IMR-90 (cell line): ENCODE results near the gene TIPARP. TPM values are rescaled to one million over a fixed set of nuclear protein-coding genes. Genes with fewer than 3 reads are reported as not detected.

Source experiments
- ATAC-seq: fragments of 200-7000 bp; cut with Tn5 transposase; 2 replicates; pipeline ENCODE4 v1.9.1; 2020; ENCODE audit warnings: low read depth, mild to moderate bottlenecking, moderate library complexity
- BruUV-seq: library from RNA; stranded (reverse); fragments of 400-500 nt; replicated peaks from 2 replicates; lab custom pipeline; 2021; lab: Mats Ljungman, UMichigan
- CTCF ChIA-PET: fragments of 300-600 bp; formaldehyde crosslinking; extraction: SDS; loops from one replicate; lab custom pipeline; 2021; ENCODE audit warnings: antibody characterized with exemption; lab: Yijun Ruan, JAX
- POLR2A ChIA-PET: fragments of 300-600 bp; sonication (Branson Sonifier 250); formaldehyde crosslinking; loops from one replicate; lab custom pipeline; 2022; ENCODE audit warnings: antibody characterized with exemption; ENCODE audit not compliant: unreplicated experiment; lab: Charles Lee
- DNase-seq: peaks from one replicate; pipeline ENCODE4 v3.0.0; 2013
- H2AFZ ChIP-seq: replicated peaks from 2 replicates; pipeline ENCODE3; 2013; ENCODE audit warnings: low read length, mild to moderate bottlenecking; ENCODE audit not compliant: poor library complexity
- H2AK5ac ChIP-seq: 2 replicates; pipeline ENCODE4 v1.6.1; 2013; ENCODE audit warnings: low read depth, low read length, inconsistent platforms
- H2AK9ac ChIP-seq: replicated peaks from 2 replicates; pipeline ENCODE3; 2013; ENCODE audit warnings: mild to moderate bottlenecking, low read depth, low read length, moderate library complexity; ENCODE audit not compliant: poor library complexity
- H2BK120ac ChIP-seq: 2 replicates; pipeline ENCODE4 v1.6.1; 2013; ENCODE audit warnings: low read depth, low read length, inconsistent platforms
- H2BK15ac ChIP-seq: 3 replicates; pipeline ENCODE4 v1.6.1; 2013; ENCODE audit warnings: low read depth, low read length, inconsistent platforms
- H2BK20ac ChIP-seq: 2 replicates; pipeline ENCODE4 v1.6.1; 2013; ENCODE audit warnings: low read depth, mild to moderate bottlenecking, inconsistent platforms, low read length, moderate library complexity
- H2BK5ac ChIP-seq: 2 replicates; pipeline ENCODE4 v1.6.1; 2013; ENCODE audit warnings: mild to moderate bottlenecking, low read depth, low read length, inconsistent platforms; ENCODE audit not compliant: poor library complexity, severe bottlenecking
- H3K14ac ChIP-seq: replicated peaks from 2 replicates; pipeline ENCODE4 v1.6.1; 2013; ENCODE audit warnings: low read depth, low read length, inconsistent platforms
- H3K18ac ChIP-seq: 2 replicates; pipeline ENCODE4 v1.6.1; 2013; ENCODE audit warnings: low read depth, low read length, control low read depth
- H3K23ac ChIP-seq: 2 replicates; pipeline ENCODE4 v1.6.1; 2013; ENCODE audit warnings: low read depth, low read length, inconsistent platforms
- H3K27ac ChIP-seq: 2 replicates; pipeline ENCODE4 v1.5.1; 2013; ENCODE audit warnings: mild to moderate bottlenecking, control low read depth, low read length; ENCODE audit not compliant: insufficient read depth
- H3K27me3 ChIP-seq: 2 replicates; pipeline ENCODE4 v1.6.1; 2013; ENCODE audit warnings: low read length; ENCODE audit not compliant: control insufficient read depth, insufficient read depth
- H3K36me3 ChIP-seq: 2 replicates; pipeline ENCODE4 v1.6.1; 2013; ENCODE audit warnings: low read length, mixed read lengths; ENCODE audit not compliant: control insufficient read depth, insufficient read depth
- H3K4ac ChIP-seq: 2 replicates; pipeline ENCODE4 v1.6.1; 2013; ENCODE audit warnings: low read depth, low read length, inconsistent platforms
- H3K4me1 ChIP-seq: 2 replicates; pipeline ENCODE4 v1.6.1; 2013; ENCODE audit warnings: low read length, mixed read lengths; ENCODE audit not compliant: control insufficient read depth, insufficient read depth
- H3K4me2 ChIP-seq: 2 replicates; pipeline ENCODE4 v1.6.1; 2013; ENCODE audit warnings: low read depth, mild to moderate bottlenecking, control low read depth, low read length, moderate library complexity
- H3K4me3 ChIP-seq: 2 replicates; pipeline ENCODE4 v1.5.1; 2013; ENCODE audit warnings: low read depth, mild to moderate bottlenecking, control low read depth, low read length, moderate library complexity; ENCODE audit not compliant: insufficient read depth
- H3K56ac ChIP-seq: 2 replicates; pipeline ENCODE4 v1.6.1; 2013; ENCODE audit warnings: low read length, inconsistent platforms; ENCODE audit not compliant: insufficient read depth; ENCODE audit errors: extremely low read depth
- H3K79me1 ChIP-seq, 2 experiments: 2 replicates each; pipeline ENCODE4 v1.6.1; 2013; ENCODE audit warnings: low read length in 2 of 2, inconsistent platforms in 1 of 2, low read depth in 1 of 2
- H3K9ac ChIP-seq: 2 replicates; pipeline ENCODE4 v1.6.1; 2013; ENCODE audit warnings: low read depth, low read length, control low read depth
- H3K9me1 ChIP-seq: 2 replicates; pipeline ENCODE4 v1.6.1; 2013; ENCODE audit warnings: low read length, inconsistent platforms; ENCODE audit not compliant: insufficient read depth
- H3K9me3 ChIP-seq: 2 replicates; pipeline ENCODE4 v1.6.1; 2013; ENCODE audit warnings: low read length; ENCODE audit not compliant: control insufficient read depth, insufficient read depth
- H4K20me1 ChIP-seq: 2 replicates; pipeline ENCODE4 v1.6.1; 2013; ENCODE audit warnings: low read length, inconsistent platforms; ENCODE audit not compliant: insufficient read depth
- H4K5ac ChIP-seq: 2 replicates; pipeline ENCODE4 v1.6.1; 2013; ENCODE audit warnings: mild to moderate bottlenecking, low read depth, low read length, control low read depth
- H4K8ac ChIP-seq, 2 experiments: 2 replicates each; pipeline ENCODE4 v1.6.1; 2013; ENCODE audit warnings: low read depth in 2 of 2, low read length in 2 of 2, control low read depth in 1 of 2, inconsistent platforms in 1 of 2
- H4K91ac ChIP-seq: 2 replicates; pipeline ENCODE4 v1.6.1; 2013; ENCODE audit warnings: low read depth, low read length, inconsistent platforms; ENCODE audit not compliant: insufficient read depth
- CHD1 ChIP-seq: IDR thresholded peaks from 2 replicates; pipeline ENCODE4 v1.6.1; 2012; ENCODE audit warnings: low read depth, low read length, improper control_type of control experiment
- WGBS, 2 experiments: methylation state at CpG; one replicate each; pipeline versions ENCODE4 v1.1.5 to v1.1.7; 2013; ENCODE audit warnings: missing lambda C conversion rate in 2 of 2; ENCODE audit not compliant: insufficient read length in 1 of 2; ENCODE audit errors: extremely low coverage in 2 of 2; 5-methylcytosine and 5-hydroxymethylcytosine counted together
- dilution Hi-C: fragments of 300-500 bp; cut with HindIII; formaldehyde crosslinking; loops from one replicate; pipeline ENCODE4 v1.14.3; 2018; ENCODE audit warnings: low sequenced_read_pairs; ENCODE audit not compliant: unreplicated experiment
- in situ Hi-C: fragments of 300-500 bp; cut with MboI; formaldehyde crosslinking; loops from 3 replicates; pipeline ENCODE4 v1.14.3; 2019; ENCODE audit warnings: low sequenced_read_pairs, inconsistent platforms, mixed read lengths
- intact Hi-C: fragments of 100-400 bp; cut with micrococcal nuclease; formaldehyde crosslinking; loops from 2 replicates; pipeline ENCODE4 v1.10.0; 2022
- polyA plus RNA-seq, 3 experiments: library from polyadenylated mRNA; depleted of rRNA; stranded (reverse); fragments of >200 nt; gene quantifications; 2 replicates each; pipeline ENCODE4 v1.2.3, GENCODE V29; 2012; ENCODE audit warnings: low replicate concordance in 1 of 3
- total RNA-seq: library from RNA; depleted of rRNA; stranded (reverse); fragments of >200 nt; gene quantifications from 2 replicates; pipeline ENCODE4 v1.2.3, GENCODE V29; 2012
- TF ChIP-seq, protein P1 (sequence below): fragments of 150-350 bp; IDR thresholded peaks from 2 replicates; pipeline ENCODE4 v1.6.1; 2017; ENCODE audit warnings: mild to moderate bottlenecking, antibody characterized with exemption, low read length, low read depth

The TIPARP gene
- total and polyA plus RNA-seq, 2 of the 4 experiments (the other 2 are of a cell fraction): 12.6 to 70.8 TPM

DNA sequence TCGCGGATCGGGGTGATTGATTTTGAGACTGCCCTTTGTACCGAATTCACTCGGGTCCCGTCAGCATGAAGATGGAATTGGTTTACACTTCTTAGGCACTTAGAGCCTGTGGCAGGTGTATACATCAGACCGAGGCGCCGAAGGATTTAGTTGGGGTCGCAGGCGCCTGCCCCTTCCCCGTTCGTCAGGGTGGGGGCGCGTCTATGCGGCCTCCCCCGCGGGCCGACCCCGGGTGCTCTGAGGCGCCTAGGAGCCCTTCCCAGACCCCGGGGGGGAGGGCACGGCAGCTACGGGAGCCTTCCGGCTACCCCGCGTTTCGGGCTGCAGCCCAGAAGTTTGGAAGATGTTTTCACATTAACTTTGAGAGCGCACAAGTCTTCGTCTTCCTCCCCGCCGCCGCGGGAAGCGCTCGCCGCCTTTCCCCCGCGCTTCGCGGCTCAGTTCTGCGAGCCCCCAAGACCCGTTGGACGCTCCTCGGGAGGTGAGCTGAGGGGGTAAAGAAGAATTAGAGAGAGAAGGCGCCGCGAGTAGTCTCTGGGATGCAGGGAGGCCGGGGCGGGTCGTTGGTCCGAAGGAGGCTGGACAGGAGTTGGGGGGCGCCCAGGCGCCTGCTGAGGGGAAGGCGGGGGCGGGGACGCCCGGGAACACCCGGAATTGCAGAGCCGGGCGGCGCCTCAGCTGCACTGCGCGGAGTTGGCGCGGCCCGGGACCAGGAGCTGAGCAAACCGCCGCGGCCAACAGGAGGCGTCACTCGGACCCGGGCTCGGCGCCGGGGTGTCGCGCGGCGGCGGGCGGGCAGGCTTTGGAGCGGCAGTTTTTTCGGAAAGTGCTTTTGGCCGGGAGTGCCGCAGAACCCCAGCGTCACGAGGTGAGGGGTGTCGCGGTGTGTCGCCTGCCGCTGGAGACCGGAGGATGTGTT is 780 bp downstream of the TIPARP start:
- intact Hi-C loops: loop anchor here (1.0 to 5.0 kb wide), 8 partner anchors 77 to 523 kb away; partner anchors contain the start of gene SSR3
- ChIA-PET CTCF (interaction anchor here (0.6 to 1.3 kb wide), 8 partner anchors 28 to 495 kb away, joined by 3 to 6 read pairs (median 4); no protein-coding TSS in a partner anchor), POLR2A (interaction anchor here (0.5 to 0.7 kb wide), 4 partner anchors 28 to 423 kb away, joined by 3 to 5 read pairs (median 3); partner anchors contain the start of gene SSR3)

More for the DNA sequence above, 780 bp downstream of the TIPARP start:
- Histone ChIP-seq H3K9ac (peak overlapping the region; percentile 83), H3K4me2 (peak overlapping the region; percentile 94), H3K9me1 (peaks cover 15% of the 10 kb centered on the region), H3K4ac (peak overlapping the region; percentile 68), H2BK120ac (peak overlapping the region; percentile 59), H3K27ac (peak overlapping the region; percentile 62), H3K14ac (peak overlapping the region; percentile 92), H3K4me3 (peak overlapping the region; percentile 71), H3K4me1 (peaks cover 7% of the 10 kb centered on the region), H2BK20ac (no peak overlapping the region), H2AK5ac (no peak overlapping the region), H3K18ac (peak overlapping the region; percentile 63; the same call in 1 of the 2 replicates), H2AK9ac (peak overlapping the region; percentile 87), H4K91ac (peak overlapping the region; percentile 23), H2AFZ (peak overlapping the region; percentile 98), H2BK5ac (peak overlapping the region; percentile 49), H2BK15ac (no peak overlapping the region), H4K5ac (peak overlapping the region; percentile 15), H3K79me1 (peaks cover 0 to 30% of the 10 kb centered on the region in 2 experiments; a peak in 2 of 4 replicates), H3K56ac (peak overlapping the region; percentile 77; the same call in 1 of the 2 replicates), H3K36me3 (peaks cover 11% of the 10 kb centered on the region), H3K27me3 (no peaks in the 10 kb centered on the region), H4K20me1 (peaks cover 43% of the 10 kb centered on the region), H3K9me3 (no peaks in the 10 kb centered on the region), H4K8ac (peak overlapping the region in 1 of 2 experiments; percentile 1; a peak in 1 of 4 replicates), H3K23ac (peak overlapping the region; percentile 90)
- 1% methylated on average over 25 of the region's 93 CpGs; no CpG with 5 or more reads in 1 of the 2 experiments for WGBS, 2 experiments
- DNase-seq: peak; percentile 43
- peak; percentile 26 for ATAC-seq
- peak; percentile 94 for TF ChIP-seq CHD1
- TF ChIP-seq, protein P1, sequence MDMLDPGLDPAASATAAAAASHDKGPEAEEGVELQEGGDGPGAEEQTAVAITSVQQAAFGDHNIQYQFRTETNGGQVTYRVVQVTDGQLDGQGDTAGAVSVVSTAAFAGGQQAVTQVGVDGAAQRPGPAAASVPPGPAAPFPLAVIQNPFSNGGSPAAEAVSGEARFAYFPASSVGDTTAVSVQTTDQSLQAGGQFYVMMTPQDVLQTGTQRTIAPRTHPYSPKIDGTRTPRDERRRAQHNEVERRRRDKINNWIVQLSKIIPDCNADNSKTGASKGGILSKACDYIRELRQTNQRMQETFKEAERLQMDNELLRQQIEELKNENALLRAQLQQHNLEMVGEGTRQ: no peak
- no TSS peak for BruUV-seq
- dilution Hi-C loops: no loop called here
- in situ Hi-C loops: loop anchor here (25.0 kb wide), 1 partner anchor 513 kb away; no protein-coding TSS in a partner anchor
